ENCODE data around the gene ERBIN.
"Not testable (repeated sequence)": the region's sequence is repeated elsewhere in the genome, so short reads cannot be mapped to it uniquely, and the experiment has no call there.

The ERBIN gene

GRCh38 chr5:65957703-65958102, 31.3 kb downstream of the ERBIN start:
- not testable (repeated sequence) for DNase-seq (ENCODE audit: low read depth in 2 of 2)

GRCh38 chr5:65961633-65962032, 35.3 kb downstream of the ERBIN start:
- peak in 1 of 2 donors; percentile 10 for DNase-seq (ENCODE audit: low read depth in 2 of 2)

- no peak for DNase-seq (ENCODE audit: low read depth in 2 of 2)
These were observed 41.1 kb downstream of the ERBIN start for GRCh38 chr5:65967288-65968066.

GRCh38 chr5:65969539-65970393, 43.4 kb downstream of the ERBIN start:
- no peak for DNase-seq (ENCODE audit: low read depth in 2 of 2)

GRCh38 chr5:65970481-65971367, 44.3 kb downstream of the ERBIN start:
- DNase-seq (ENCODE audit: low read depth in 2 of 2), result no peak

GRCh38 chr5:65971643-65972042, 45.3 kb downstream of the ERBIN start:
- no peak for DNase-seq (ENCODE audit: low read depth in 2 of 2)

GRCh38 chr5:65972896-65973295, 46.5 kb downstream of the ERBIN start:
- not testable (repeated sequence) for DNase-seq (ENCODE audit: low read depth in 2 of 2)

GRCh38 chr5:65978251-65978650, 51.9 kb downstream of the ERBIN start:
- DNase-seq (ENCODE audit: low read depth in 2 of 2), result no peak

GRCh38 chr5:65981548-65981947, 55.2 kb downstream of the ERBIN start:
- DNase-seq (ENCODE audit: low read depth in 2 of 2), result no peak

GRCh38 chr5:65981969-65982619, 55.7 kb downstream of the ERBIN start:
- DNase-seq (ENCODE audit: low read depth in 2 of 2), result no peak

GRCh38 chr5:65982635-65983034, 56.3 kb downstream of the ERBIN start:
- no peak for DNase-seq (ENCODE audit: low read depth in 2 of 2)

- no peak for DNase-seq (ENCODE audit: low read depth in 2 of 2)
These were observed 57.9 kb downstream of the ERBIN start for GRCh38 chr5:65984098-65984885.

GRCh38 chr5:65986050-65986451, 59.7 kb downstream of the ERBIN start:
- no peak for DNase-seq (ENCODE audit: low read depth in 2 of 2)

- DNase-seq (ENCODE audit: low read depth in 2 of 2), result no peak
These were observed 60.4 kb downstream of the ERBIN start for GRCh38 chr5:65986796-65987195.

- DNase-seq (ENCODE audit: low read depth in 2 of 2), result no peak
These were observed 61.6 kb downstream of the ERBIN start for GRCh38 chr5:65987982-65988381.

GRCh38 chr5:65989158-65989557, 62.8 kb downstream of the ERBIN start:
- no peak for DNase-seq (ENCODE audit: low read depth in 2 of 2)

- no peak for DNase-seq (ENCODE audit: low read depth in 2 of 2)
These were observed 66.3 kb downstream of the ERBIN start for GRCh38 chr5:65992630-65993029.

- DNase-seq (ENCODE audit: low read depth in 2 of 2), result no peak
These were observed 67.9 kb downstream of the ERBIN start for GRCh38 chr5:65994117-65994786.

- DNase-seq (ENCODE audit: low read depth in 2 of 2), result no peak
These were observed 72.8 kb downstream of the ERBIN start for GRCh38 chr5:65999061-65999723.

All from stimulated activated CD8-positive, alpha-beta memory T cell treated with anti-CD3 and anti-CD28 coated beads, Interleukin-15, amount 100 ng/mL, for 48 hours (primary cell).